M059J (cell line): Measurements from ENCODE around the gene HACL1. TPM values are rescaled to one million over a fixed set of nuclear protein-coding genes. Genes with fewer than 3 reads are reported as not detected.

Experiments used
- DNase-seq: peaks from one replicate; pipeline ENCODE4 v3.0.0-alpha.2; 2012; ENCODE audit warnings: low read depth
- total RNA-seq: library from RNA; depleted of rRNA; stranded (reverse); fragments of >200 nt; shearing (Covaris generic); gene quantifications from 2 replicates; pipeline ENCODE4 v1.2.3, GENCODE V29; 2014; rRNA removed

Gene HACL1
- total RNA-seq, 1 experiment from 2014 or later = 19.5 TPM

DNA sequence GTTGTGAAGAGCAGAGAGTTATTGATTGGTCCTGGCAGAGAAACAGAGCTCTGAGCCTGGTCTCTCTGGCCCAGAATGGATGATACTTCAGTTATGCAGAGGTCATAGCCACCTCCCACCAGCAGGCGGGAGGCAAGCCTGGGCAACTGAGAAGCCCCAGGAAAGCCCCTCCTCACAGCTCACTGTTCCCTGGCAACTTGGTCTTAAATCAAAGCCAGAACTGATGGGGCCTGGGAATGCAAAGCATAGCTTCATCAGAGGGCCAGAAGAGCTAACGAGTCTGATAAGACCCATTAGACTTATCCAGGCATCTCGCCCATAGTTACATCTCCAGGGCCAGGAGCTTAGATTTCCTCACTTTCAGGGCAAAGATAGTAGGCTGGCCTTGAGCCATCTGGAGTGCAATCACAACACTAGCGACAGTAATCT, 74.3 kb downstream of the HACL1 start:
- DNase-seq = no peak

DNA sequence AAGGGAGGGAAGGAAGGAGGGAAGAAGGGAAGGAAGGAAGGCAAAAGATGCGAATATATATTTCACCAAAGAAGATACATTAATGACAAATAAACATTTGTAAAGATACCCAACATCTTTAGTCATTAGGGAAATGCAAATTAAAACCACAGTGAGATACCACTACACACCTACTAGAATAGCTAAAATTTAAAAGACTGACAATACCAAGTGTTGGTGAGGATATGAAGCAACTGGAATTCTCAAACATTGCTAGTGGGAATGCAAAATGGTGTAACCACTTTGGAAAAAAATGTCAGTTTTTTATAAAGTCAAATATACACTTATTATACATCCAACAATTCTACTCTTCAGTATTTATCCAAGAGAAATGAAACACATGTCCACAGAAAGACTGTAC, 75.6 kb downstream of the HACL1 start:
- DNase-seq = no peak

DNA sequence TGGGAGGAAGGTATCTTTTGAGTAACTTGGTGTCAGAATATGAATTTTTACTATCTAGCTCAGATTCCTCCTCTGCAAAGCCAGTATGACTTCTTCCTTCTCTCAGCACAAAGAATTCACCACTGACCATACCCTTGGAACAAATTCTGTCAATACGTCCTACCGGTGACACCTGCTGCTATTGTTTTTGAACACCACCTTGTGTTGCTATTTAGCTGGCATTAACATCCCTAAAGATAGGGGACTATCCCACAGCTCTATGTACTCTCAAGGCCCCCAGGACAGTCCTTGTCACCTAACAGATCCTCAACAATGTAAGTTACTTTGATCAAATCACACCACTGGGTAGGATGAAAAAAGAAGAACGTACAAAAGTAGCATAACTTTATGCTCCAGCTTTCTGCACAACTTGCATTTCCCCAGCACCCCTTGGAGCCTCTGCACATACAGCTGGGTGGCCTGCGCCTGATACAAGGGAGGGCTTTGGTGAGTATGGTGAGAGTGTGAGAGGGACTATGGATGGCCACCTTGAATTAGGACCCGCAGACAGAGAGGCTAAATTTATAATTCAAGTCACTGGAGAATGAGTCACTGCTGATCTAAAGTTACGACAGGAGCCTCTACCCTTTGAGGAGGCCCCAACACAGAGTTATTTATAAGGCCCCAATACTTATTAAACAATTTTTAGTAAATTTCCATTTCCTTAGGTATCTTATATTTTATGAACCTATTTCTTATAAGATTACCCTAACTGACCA, 77.5 kb downstream of the HACL1 start:
- DNase-seq = no peak

DNA sequence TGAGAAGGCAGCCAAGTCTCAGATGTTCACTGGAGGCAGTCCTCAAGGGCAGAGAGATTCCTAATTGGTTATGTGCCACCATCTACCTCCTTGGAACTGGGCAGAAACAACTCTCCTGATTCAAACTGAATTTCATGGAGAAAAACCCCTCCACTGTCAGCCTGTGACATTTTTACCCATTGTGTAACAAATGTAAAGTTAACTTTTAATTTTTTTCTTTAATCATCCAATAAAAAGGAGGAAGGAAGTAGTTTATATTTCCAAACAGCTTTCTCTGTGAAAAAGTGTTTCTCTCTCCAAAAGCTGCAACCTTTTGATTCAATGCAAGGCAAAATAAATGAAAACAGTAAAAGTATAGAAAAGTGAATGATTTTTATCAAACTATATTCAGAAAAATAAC, 79.4 kb downstream of the HACL1 start:
- DNase-seq = no peak

DNA sequence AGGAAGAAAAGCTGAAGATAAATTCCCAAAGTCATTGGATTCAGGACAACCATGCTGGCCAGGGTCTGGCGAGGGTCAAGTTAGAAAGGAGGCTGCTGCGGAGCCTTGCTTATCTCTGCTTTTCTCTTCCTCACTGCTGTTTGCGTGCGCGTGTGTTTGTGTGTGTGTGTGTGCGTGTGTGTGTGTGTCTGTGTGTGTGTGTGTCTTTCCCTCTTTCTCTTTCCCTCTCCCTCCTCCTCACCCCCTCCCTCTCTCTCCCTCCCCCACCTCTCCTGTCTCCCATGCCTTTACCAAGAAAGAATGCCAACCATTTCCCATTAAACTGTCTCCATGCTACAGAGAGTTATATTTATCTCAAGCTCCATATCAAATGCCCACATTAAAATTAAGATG, 79.8 kb downstream of the HACL1 start, which contains the start of gene COLQ:
Gene COLQ, minus strand, starts transcription at position 134 of the 393 bp plus-strand sequence. Its CDS starts 81 bp downstream, at position 53.
- no peak for DNase-seq

DNA sequence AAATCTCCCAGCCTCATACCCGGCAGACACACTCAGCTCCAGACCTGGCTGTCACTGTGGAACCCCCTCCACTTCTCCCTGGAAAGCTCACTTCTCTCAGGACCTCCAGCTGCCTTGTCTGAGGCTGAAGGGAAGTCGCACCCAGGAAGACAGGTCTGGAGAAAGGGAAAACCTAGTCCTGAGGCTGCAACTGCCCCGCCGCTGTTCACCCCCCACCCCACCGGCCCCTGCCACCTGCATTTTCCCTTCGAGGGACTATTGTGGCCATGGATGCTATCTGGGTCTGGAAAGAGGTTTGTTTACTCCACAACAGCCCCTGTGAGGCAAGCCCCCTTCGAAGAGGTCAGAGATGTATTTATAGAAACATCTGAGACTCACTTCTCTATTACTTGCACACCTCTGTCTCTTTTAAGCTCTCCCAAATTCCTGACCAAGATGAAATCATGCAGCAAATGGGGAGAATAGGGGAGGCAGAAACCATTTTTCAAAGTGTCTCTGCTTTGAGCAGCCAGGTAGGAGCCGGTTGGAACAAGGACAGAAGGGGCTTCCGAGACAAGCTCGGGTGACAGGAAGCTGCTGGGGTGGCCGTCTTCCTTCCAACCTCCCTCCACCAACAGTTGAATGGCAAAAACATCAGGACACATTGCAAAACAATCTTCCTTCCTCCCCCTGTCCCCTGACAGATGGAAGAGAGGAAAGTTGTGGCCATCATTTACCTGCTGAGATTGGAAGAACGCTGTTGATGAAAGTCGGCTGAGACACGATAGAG, 80.4 kb downstream of the HACL1 start:
- DNase-seq = no peak

DNA sequence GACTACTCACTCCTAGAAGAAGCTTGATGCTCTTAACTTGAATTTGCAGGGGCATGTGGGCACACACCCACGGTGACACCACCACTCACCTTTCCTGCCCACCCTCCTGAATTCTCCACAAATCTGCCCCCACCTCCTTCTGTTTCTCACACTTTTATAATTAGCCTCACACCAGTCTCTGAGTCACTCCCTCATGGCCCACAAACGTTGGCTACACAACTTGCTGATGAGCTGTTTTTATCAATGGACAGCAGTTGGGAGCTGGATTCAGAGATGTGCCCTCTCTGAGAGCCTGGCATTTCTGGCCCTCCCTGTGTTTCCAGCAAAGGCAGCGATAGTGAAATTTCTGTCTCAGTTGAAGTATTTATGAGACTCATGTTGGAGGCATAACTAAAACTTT, 81.2 kb downstream of the HACL1 start:
- no peak for DNase-seq

DNA sequence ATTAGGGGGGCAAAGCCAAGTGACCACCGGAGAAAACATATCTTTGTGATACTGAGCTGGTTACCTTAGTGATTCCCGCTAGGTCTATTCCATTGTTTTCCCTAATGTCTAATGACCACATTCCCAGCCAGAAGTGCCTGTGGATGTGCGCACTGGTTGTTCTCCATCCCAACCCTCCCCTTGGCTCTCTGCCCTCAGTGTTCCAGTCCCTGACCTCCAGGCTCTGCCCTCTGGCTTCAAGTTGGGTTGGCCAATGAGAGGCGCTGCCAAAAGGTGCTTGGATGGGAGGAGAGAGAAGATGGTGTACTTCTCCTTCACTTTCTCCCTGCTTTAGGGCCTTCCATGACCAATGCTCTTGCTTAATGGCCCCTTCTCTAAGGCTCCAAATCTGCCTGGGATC, 82.3 kb downstream of the HACL1 start:
- no peak for DNase-seq

DNA sequence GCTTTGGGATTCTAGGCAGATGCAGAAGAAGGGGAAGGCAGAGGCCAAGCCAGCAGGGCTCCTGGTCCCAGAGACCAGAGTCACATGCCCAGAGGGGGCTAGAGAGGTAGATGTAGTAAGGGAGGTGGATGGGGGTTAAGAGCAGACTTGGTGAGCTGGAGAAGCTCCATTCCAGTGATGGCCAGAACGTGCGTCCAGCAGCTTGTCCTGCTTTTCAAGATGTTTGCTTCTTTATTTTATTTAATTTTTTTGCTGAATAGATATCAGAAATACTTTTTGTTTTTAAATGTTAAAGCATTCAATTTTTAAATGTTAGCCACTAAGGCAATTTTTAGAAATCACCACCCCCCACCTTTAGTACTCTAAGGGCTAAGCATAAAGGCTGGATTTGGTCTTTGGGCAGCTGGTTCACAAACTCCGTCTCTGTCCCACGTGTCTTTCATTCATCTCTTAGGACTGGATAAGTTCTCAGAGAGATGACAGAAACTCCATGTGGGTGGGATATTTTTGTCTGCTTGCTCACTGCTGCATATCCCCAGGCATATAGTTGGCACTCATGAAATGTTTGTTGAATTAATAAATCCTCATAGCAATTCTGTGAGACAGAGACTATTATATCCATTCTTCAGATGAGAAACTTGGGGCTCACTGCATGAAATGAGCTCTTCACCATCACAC, 86.6 kb downstream of the HACL1 start:
- DNase-seq = no peak

DNA sequence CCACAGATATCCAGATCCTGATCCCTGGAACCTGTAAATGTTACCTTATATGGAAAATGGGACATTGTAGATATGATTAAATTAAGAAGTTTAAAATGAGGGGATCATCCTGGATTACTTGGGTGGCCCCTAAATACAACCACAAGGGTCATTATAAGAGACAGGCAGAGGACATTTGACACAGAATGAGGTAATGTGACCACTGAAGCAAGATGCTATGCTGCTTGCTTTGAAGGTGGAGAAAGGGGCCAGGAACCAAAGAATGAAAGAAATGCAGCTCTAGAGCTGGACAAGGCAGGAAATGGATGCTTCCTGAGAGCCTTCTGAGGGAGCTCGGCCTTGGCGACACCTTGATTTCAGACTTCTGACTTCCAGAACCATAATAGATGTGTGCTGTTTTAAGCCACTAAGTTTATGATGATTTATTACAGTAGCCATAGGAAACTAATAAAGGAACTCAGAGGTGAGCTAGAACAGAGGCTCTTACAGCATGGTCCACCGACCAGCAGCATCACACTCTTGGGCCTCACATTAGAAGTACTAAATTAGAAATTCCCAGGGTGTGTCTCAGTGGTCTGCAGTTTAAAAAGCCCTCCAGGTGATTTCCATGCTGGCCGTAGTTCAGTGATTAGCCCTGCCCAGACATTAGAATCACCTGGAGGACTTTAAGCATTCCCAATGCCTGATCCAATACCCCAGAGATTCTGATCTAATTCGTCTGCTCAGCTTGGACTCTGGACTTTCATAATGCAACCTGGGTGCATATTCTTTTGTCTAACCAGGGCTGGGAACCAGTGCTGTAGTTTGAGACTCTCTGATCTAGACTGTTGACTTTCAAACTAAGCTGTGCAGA, 87.3 kb downstream of the HACL1 start:
- DNase-seq = no peak

DNA sequence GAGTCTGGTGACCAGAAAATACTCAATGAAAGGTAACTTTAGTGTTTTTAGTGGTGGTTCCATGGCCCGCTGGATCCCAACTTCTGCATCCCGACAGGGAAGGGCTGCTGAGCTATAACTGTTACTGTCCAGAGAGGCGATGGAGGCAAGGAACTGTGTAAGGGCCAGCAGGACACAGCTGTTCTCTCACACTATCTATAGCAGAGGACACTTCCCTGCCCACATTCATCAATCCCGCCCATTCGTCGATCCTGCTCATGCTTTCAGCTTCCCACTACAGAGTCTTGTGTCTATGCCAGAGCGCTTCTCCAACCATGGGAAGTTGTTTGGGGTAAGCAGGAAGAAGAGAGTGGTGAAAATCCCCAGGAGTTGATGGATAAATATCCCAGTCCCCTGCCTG, 88.3 kb downstream of the HACL1 start:
- no peak for DNase-seq

DNA sequence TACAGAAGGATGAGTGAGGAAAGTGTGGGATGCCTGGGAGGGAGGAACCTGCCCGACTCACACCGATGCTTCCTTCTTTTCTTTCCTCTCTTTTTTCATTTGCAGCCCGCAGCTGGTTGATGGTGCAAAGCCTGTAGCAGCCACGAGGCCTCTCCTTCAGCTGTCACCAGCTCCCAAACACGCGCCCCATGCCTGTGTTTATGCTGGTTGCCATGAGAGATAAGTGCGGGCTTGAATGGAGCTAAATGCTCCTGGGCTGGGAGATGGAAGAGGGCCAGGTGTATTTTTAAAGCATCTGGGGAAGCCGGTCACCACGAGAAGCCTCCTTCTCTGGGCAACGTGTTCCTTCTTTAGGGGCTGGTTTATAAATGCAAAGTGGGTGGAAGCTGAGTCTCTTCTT, 89.2 kb downstream of the HACL1 start:
- DNase-seq = peak; percentile 31

DNA sequence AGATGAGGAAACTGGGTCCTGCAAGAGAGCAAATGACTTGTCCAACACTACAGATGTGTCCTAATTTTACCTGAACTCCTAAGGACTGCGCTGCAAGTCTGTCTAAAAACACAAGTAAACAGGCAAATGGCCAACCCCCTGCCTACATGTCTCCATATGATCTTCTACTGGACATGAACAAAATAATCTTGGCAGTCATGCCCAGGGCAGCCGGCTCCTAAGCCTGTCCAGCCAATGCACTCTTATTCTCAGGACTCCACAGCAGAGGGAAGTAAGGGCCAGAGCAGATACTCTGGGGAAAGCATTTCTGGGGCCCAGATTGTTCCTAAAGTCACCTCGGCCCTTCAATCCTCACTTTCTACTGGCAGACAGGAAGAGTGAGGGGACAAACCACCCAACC, 90.2 kb downstream of the HACL1 start:
- no peak for DNase-seq

Other genes with a start within 250 kb of the HACL1 start
- 11.4 and 21.6 TPM in 2 replicates for gene METTL6, start 174.0 kb downstream of the HACL1 start, total RNA-seq
- 19.3 and 32.8 TPM in 2 replicates for gene EAF1, start 174.0 kb downstream of the HACL1 start, total RNA-seq
- 0.12 and 0.27 TPM in 2 replicates for gene COLQ, start 79.9 kb downstream of the HACL1 start, total RNA-seq
- 24.2 and 34.6 TPM in 2 replicates for gene BTD, start 176 bp upstream of the HACL1 start, total RNA-seq
- 32.2 and 41.9 TPM in 2 replicates for gene ANKRD28, start 196.4 kb upstream of the HACL1 start, total RNA-seq